H1 (cell line): ENCODE measurements around the gene SHROOM3. TPM values are rescaled to one million over a fixed set of nuclear protein-coding genes. Genes with fewer than 3 reads are reported as not detected.

Source experiments
- CTCF ChIA-PET: fragments of 300-600 bp; sonication (Branson Sonifier 250); formaldehyde crosslinking; loops from one replicate; lab custom pipeline; 2021; ENCODE audit not compliant: partially characterized antibody; lab: Charles Lee
- POLR2A ChIA-PET: fragments of 300-600 bp; sonication (Branson Sonifier 250); formaldehyde crosslinking; loops from one replicate; lab custom pipeline; 2021; ENCODE audit warnings: inconsistent platforms; ENCODE audit not compliant: partially characterized antibody; lab: Charles Lee
- DNase-seq, 2 experiments: peaks; one replicate each; pipeline versions ENCODE4 v3.0.0 to v3.0.0-alpha.2; 2010 to 2022; ENCODE audit warnings: low spot score in 2 of 2, low read depth in 1 of 2, mixed read lengths in 1 of 2
- FAIRE-seq: peaks from 2 replicates; lab custom pipeline; 2011; peaks lifted over from hg19 to GRCh38; lab: Jason Lieb, UNC
- H2AFZ ChIP-seq: 2 replicates; pipeline ENCODE4 v1.8.1; 2012; ENCODE audit warnings: low read length, inconsistent platforms
- H2AK5ac ChIP-seq: 2 replicates; pipeline ENCODE4 v1.6.1; 2013; ENCODE audit warnings: low read depth, low read length
- H2BK120ac ChIP-seq: replicated peaks from 2 replicates; pipeline ENCODE3; 2013; ENCODE audit warnings: low read depth, low read length, inconsistent platforms
- H2BK12ac ChIP-seq: 2 replicates; pipeline ENCODE4 v1.6.1; 2013; ENCODE audit warnings: low read depth, low read length
- H2BK15ac ChIP-seq: 2 replicates; pipeline ENCODE4 v1.6.1; 2013; ENCODE audit warnings: low read length
- H2BK20ac ChIP-seq: 2 replicates; pipeline ENCODE4 v1.6.1; 2013; ENCODE audit warnings: low read length
- H2BK5ac ChIP-seq: 2 replicates; pipeline ENCODE4 v1.6.1; 2013; ENCODE audit warnings: low read depth, low read length
- H3K14ac ChIP-seq: 2 replicates; pipeline ENCODE4 v1.6.1; 2013; ENCODE audit warnings: inconsistent platforms; ENCODE audit not compliant: insufficient read length
- H3K18ac ChIP-seq: 2 replicates; pipeline ENCODE4 v1.6.1; 2013; ENCODE audit warnings: low read length; ENCODE audit errors: extremely low read depth
- H3K23ac ChIP-seq: 2 replicates; pipeline ENCODE4 v1.6.1; 2013; ENCODE audit warnings: inconsistent platforms; ENCODE audit not compliant: insufficient read length
- H3K23me2 ChIP-seq: 2 replicates; pipeline ENCODE4 v1.6.1; 2013; ENCODE audit warnings: low read depth, low read length
- H3K27ac ChIP-seq: 2 replicates; pipeline ENCODE4 v1.6.1; 2011; ENCODE audit warnings: low read depth, low read length, inconsistent platforms
- H3K27me3 ChIP-seq, 4 experiments: replicated peaks in 1 of 4; 1 replicate in 1 of 4; 2 replicates in 3 of 4; pipeline versions ENCODE4 v1.6.1 to v1.8.1; 2011 to 2013; ENCODE audit warnings: low read length in 3 of 4, mild to moderate bottlenecking in 3 of 4, inconsistent platforms in 2 of 4, mixed read lengths in 2 of 4, moderate library complexity in 1 of 4; ENCODE audit not compliant: control insufficient read depth in 3 of 4, insufficient read depth in 3 of 4; ENCODE audit errors: extremely low read depth in 1 of 4
- H3K36me3 ChIP-seq, 4 experiments: 2 replicates each; pipeline versions ENCODE4 v1.6.1 to v1.8.1; 2011 to 2013; ENCODE audit warnings: mild to moderate bottlenecking in 4 of 4, low read length in 3 of 4, moderate library complexity in 2 of 4, control low read depth in 1 of 4, inconsistent platforms in 1 of 4; ENCODE audit not compliant: insufficient read depth in 4 of 4, control insufficient read depth in 2 of 4
- H3K4ac ChIP-seq: replicated peaks from 2 replicates; pipeline ENCODE3; 2013; ENCODE audit warnings: low read length, low read depth, mixed read lengths, inconsistent platforms; ENCODE audit not compliant: insufficient read length
- H3K4me1 ChIP-seq, 4 experiments: replicated peaks in 1 of 4; 1 replicate in 1 of 4; 2 replicates in 3 of 4; pipeline versions ENCODE4 v1.6.1 to v1.8.1; 2011 to 2013; ENCODE audit warnings: low read length in 3 of 4, inconsistent platforms in 2 of 4, mixed read lengths in 1 of 4; ENCODE audit not compliant: insufficient read depth in 4 of 4, control insufficient read depth in 3 of 4
- H3K4me2 ChIP-seq, 2 experiments: 2 replicates each; pipeline versions ENCODE4 v1.6.1 to v1.8.1; 2011 to 2013; ENCODE audit warnings: low read depth in 2 of 2, low read length in 2 of 2, control low read depth in 1 of 2, inconsistent platforms in 1 of 2, mild to moderate bottlenecking in 1 of 2; ENCODE audit not compliant: insufficient read depth in 1 of 2
- H3K4me3 ChIP-seq, 4 experiments: fragments of 200-600, 300-600 bp in 1 of 4; sonication (generic), shearing (Covaris generic), sonication (Bioruptor Twin) in 1 of 4; 2 replicates each; pipeline versions ENCODE4 v1.5.1 to v1.8.1; 2011 to 2016; ENCODE audit warnings: low read length in 4 of 4, low read depth in 3 of 4, control low read depth in 2 of 4, inconsistent platforms in 2 of 4, mild to moderate bottlenecking in 2 of 4, mixed read lengths in 1 of 4, moderate library complexity in 1 of 4; ENCODE audit not compliant: insufficient read depth in 2 of 4; ENCODE audit errors: extremely low read depth in 1 of 4
- H3K56ac ChIP-seq: replicated peaks from 2 replicates; pipeline ENCODE3; 2013; ENCODE audit warnings: low read depth, mild to moderate bottlenecking, mixed read lengths, low read length, inconsistent platforms; ENCODE audit not compliant: insufficient read length
- H3K79me1 ChIP-seq: 2 replicates; pipeline ENCODE4 v1.6.1; 2013; ENCODE audit warnings: low read depth, low read length, control low read depth
- H3K79me2 ChIP-seq, 2 experiments: 2 replicates each; pipeline versions ENCODE4 v1.6.1 to v1.8.1; 2012 to 2013; ENCODE audit warnings: low read length in 2 of 2, mild to moderate bottlenecking in 2 of 2, inconsistent platforms in 1 of 2; ENCODE audit not compliant: insufficient read depth in 2 of 2, control insufficient read depth in 1 of 2
- H3K9ac ChIP-seq, 4 experiments: replicated peaks in 1 of 4; 1 replicate in 1 of 4; 2 replicates in 3 of 4; pipeline versions ENCODE4 v1.6.1 to v1.8.1; 2011 to 2013; ENCODE audit warnings: low read depth in 3 of 4, low read length in 3 of 4, control low read depth in 2 of 4, mild to moderate bottlenecking in 2 of 4, moderate library complexity in 2 of 4, inconsistent platforms in 1 of 4; ENCODE audit errors: extremely low read depth in 1 of 4
- H3K9me3 ChIP-seq, 2 experiments: 2 replicates each; pipeline versions ENCODE4 v1.6.1 to v1.8.1; 2012 to 2013; ENCODE audit warnings: mild to moderate bottlenecking in 2 of 2, moderate library complexity in 2 of 2, control low read depth in 1 of 2, inconsistent platforms in 1 of 2, low read depth in 1 of 2, low read length in 1 of 2, mixed read lengths in 1 of 2; ENCODE audit not compliant: insufficient read depth in 2 of 2
- H4K20me1 ChIP-seq, 2 experiments: replicated peaks in 1 of 2; 2 replicates each; pipeline versions ENCODE3 to v1.8.1; 2011 to 2013; ENCODE audit warnings: inconsistent platforms in 2 of 2, low read length in 2 of 2, mild to moderate bottlenecking in 1 of 2; ENCODE audit not compliant: insufficient read depth in 2 of 2, control insufficient read depth in 1 of 2
- H4K5ac ChIP-seq: 2 replicates; pipeline ENCODE4 v1.6.1; 2013; ENCODE audit warnings: low read length, low read depth, mixed read lengths, inconsistent platforms; ENCODE audit not compliant: insufficient read length
- H4K8ac ChIP-seq: 2 replicates; pipeline ENCODE4 v1.8.0; 2013; ENCODE audit warnings: mild to moderate bottlenecking, moderate library complexity, low read length, inconsistent platforms; ENCODE audit not compliant: insufficient read depth; ENCODE audit errors: extremely low read depth
- H4K91ac ChIP-seq: replicated peaks from 2 replicates; pipeline ENCODE3; 2013; ENCODE audit warnings: low read length, mixed read lengths, inconsistent platforms; ENCODE audit not compliant: insufficient read length
- BACH1 ChIP-seq: IDR thresholded peaks from 2 replicates; pipeline ENCODE4 v1.6.1; 2012; ENCODE audit warnings: low read length, improper control_type of control experiment
- CTBP2 ChIP-seq: IDR thresholded peaks from 2 replicates; pipeline ENCODE4 v1.7.0; 2011; ENCODE audit warnings: borderline replicate concordance, mild to moderate bottlenecking, moderate library complexity, mixed read lengths, low read length; ENCODE audit not compliant: insufficient read depth, insufficient read length
- GABPA ChIP-seq: IDR thresholded peaks from 2 replicates; pipeline ENCODE4 v1.6.1; 2011; ENCODE audit warnings: mild to moderate bottlenecking, low read length, moderate library complexity, borderline replicate concordance; ENCODE audit not compliant: insufficient read depth
- GTF2F1 ChIP-seq: IDR thresholded peaks from 2 replicates; pipeline ENCODE4 v1.6.1; 2012; ENCODE audit warnings: low read depth, low read length, improper control_type of control experiment, borderline replicate concordance
- JUN ChIP-seq: IDR thresholded peaks from 2 replicates; pipeline ENCODE4 v1.6.1; 2011; ENCODE audit warnings: low read depth, mild to moderate bottlenecking, improper control_type of control experiment, low read length
- NRF1 ChIP-seq: IDR thresholded peaks from 2 replicates; pipeline ENCODE4 v1.6.1; 2011; ENCODE audit warnings: mild to moderate bottlenecking, low read depth, low read length, improper control_type of control experiment
- SUZ12 ChIP-seq: fragments of 200-600 bp; sonication (generic); IDR thresholded peaks from 2 replicates; pipeline ENCODE4 v1.6.1; 2012; ENCODE audit warnings: mild to moderate bottlenecking, inconsistent platforms, low read length, moderate library complexity, mixed read lengths
- TEAD4 ChIP-seq: IDR thresholded peaks from 2 replicates; pipeline ENCODE4 v1.6.1; 2012; ENCODE audit warnings: low read depth, low read length, inconsistent platforms, mixed read lengths
- WGBS, 2 experiments: shearing (Covaris generic) in 1 of 2; methylation state at CpG; one replicate each; pipeline versions ENCODE4 v1.1.6 to v1.1.7; 2013 to 2015; ENCODE audit warnings: low lambda C conversion rate in 2 of 2, mixed read lengths in 2 of 2, inconsistent platforms in 1 of 2, low coverage in 1 of 2, missing lambda C conversion rate in 1 of 2; ENCODE audit not compliant: insufficient replicate concordance in 2 of 2, insufficient coverage in 1 of 2, insufficient read length in 1 of 2; ENCODE audit errors: extremely low coverage in 1 of 2, missing lambda C conversion rate in 1 of 2; 5-methylcytosine and 5-hydroxymethylcytosine counted together
- polyA plus RNA-seq, 7 experiments: library from polyadenylated mRNA; depleted of rRNA in 3 of 7; stranded (reverse) in 5 of 7; unstranded in 2 of 7; fragments of >200 nt in 5 of 7; fragments of 200-250 nt in 2 of 7; gene quantifications; 1 replicate in 5 of 7; 2 replicates in 1 of 7; 4 replicates in 1 of 7; pipeline versions ENCODE4 v1.2.1 to v1.2.3, GENCODE V29; 2011 to 2013; ENCODE audit warnings: missing spikeins in 2 of 7, mixed read lengths in 2 of 7
- total RNA-seq: library from RNA; stranded (reverse); fragmentation: NEBNext Ultra II Directional; extraction: Animal tissue kit (Norgen Biotek cat#: 25700); gene quantifications from 2 replicates; pipeline ENCODE4 v1.2.1, GENCODE V29; 2021

The SHROOM3 gene
- total and polyA plus RNA-seq, 2 of the 8 experiments (the other 6 are each of a cell fraction or from before 2014, with no cell fraction given) = 15.8 to 34.0 TPM

GRCh38 chr4:76605099-76605563, 170.1 kb downstream of the SHROOM3 start:
- H3K4me1 ChIP-seq = peaks cover 8 to 19% (median 16%) of the 10 kb centered on the region in 4 experiments; a peak in 6 of 7 replicates
- CTCF ChIA-PET = interaction anchor here (0.6 to 1.7 kb wide), 9 partner anchors 11 to 1006 kb away, joined by 3 to 5 read pairs (median 3); no protein-coding TSS in a partner anchor
- H3K27ac ChIP-seq = no peak overlapping the region
- peak overlapping the region; percentile 75 for H3K4ac ChIP-seq
- no peak overlapping the region for H3K14ac ChIP-seq
- H3K4me2 ChIP-seq = no peak overlapping the region
- H2BK15ac ChIP-seq = no peak overlapping the region
- FAIRE-seq (no peak), DNase-seq (no peak)
- H3K36me3 ChIP-seq = no peaks in the 10 kb centered on the region
- 88% methylated on average over 6 of the region's 6 CpGs; no CpG with 5 or more reads in 1 of the 2 experiments for WGBS, 2 experiments
- H3K9me3 ChIP-seq = no peaks in the 10 kb centered on the region
- H4K5ac ChIP-seq = no peak overlapping the region
- no peaks in the 10 kb centered on the region for H3K79me2 ChIP-seq
- no peak overlapping the region for H2BK12ac ChIP-seq
- H2BK120ac ChIP-seq = no peak overlapping the region
- H3K23me2 ChIP-seq = no peaks in the 10 kb centered on the region
- H4K91ac ChIP-seq = no peak overlapping the region
- H3K56ac ChIP-seq = no peak overlapping the region
- no peak overlapping the region for H3K18ac ChIP-seq
- H2BK20ac ChIP-seq = no peak overlapping the region
- H3K9ac ChIP-seq = no peak overlapping the region
- no peak overlapping the region for H2AFZ ChIP-seq
- no peak overlapping the region for H2BK5ac ChIP-seq
- no peak overlapping the region; the same call in 1 of the 2 replicates for H2AK5ac ChIP-seq
- H3K4me3 ChIP-seq = no peak overlapping the region
- H3K79me1 ChIP-seq = no peaks in the 10 kb centered on the region
- no peak overlapping the region for H3K23ac ChIP-seq
- no peaks in the 10 kb centered on the region for H3K27me3 ChIP-seq
- H4K20me1 ChIP-seq = no peaks in the 10 kb centered on the region
- H4K8ac ChIP-seq = no peak overlapping the region
- POLR2A ChIA-PET = interaction anchor here (1.0 to 1.3 kb wide), 3 partner anchors 13 to 16 kb away, joined by 3 to 7 read pairs (median 4); no protein-coding TSS in a partner anchor
- TF ChIP-seq GTF2F1 (no peak), BACH1 (no peak), GABPA (no peak), JUN (no peak), TEAD4 (no peak), NRF1 (no peak), SUZ12 (no peak), CTBP2 (no peak)
- TF ChIP-seq, all 59 proteins: peak for 0
